B cell (primary cell): ENCODE measurements around the gene GBE1. TPM values are rescaled to one million over a fixed set of nuclear protein-coding genes. Genes with fewer than 3 reads are reported as not detected.

ENCODE experiments used
- ATAC-seq: fragments of 200-7000 bp; cut with Tn5 transposase; one replicate; pipeline ENCODE4 v1.10.0; 2021; ENCODE audit warnings: low read depth, mild to moderate bottlenecking, moderate number of reproducible peaks, moderate library complexity
- CTCF ChIA-PET: fragments of 350-600 bp; sonication (Branson Sonifier 250); formaldehyde crosslinking; loops from one replicate; lab custom pipeline; 2021; ENCODE audit warnings: antibody characterized with exemption, inconsistent platforms; lab: Charles Lee
- POLR2A ChIA-PET: fragments of 350-600 bp; sonication (Branson Sonifier 250); formaldehyde crosslinking; loops from one replicate; lab custom pipeline; 2021; ENCODE audit warnings: antibody characterized with exemption; lab: Charles Lee
- DNase-seq: peaks from one replicate; pipeline ENCODE4 v3.0.0; 2013
- H2AFZ ChIP-seq: 2 replicates; pipeline ENCODE4 v1.6.1; 2012; ENCODE audit warnings: mild to moderate bottlenecking, low read depth, low read length; ENCODE audit not compliant: insufficient read depth, poor library complexity, severe bottlenecking
- H3K27ac ChIP-seq, 2 donors: 1 replicate in 1 of 2; 2 replicates in 1 of 2; pipeline ENCODE4 v1.5.1; 2012 to 2013; ENCODE audit warnings: low read length in 2 of 2, mild to moderate bottlenecking in 2 of 2, moderate library complexity in 1 of 2
- H3K27me3 ChIP-seq, 4 experiments: fragments of 200-600 bp in 1 of 4; sonication (generic) in 1 of 4; replicated peaks in 1 of 4; 1 replicate in 2 of 4; 2 replicates in 2 of 4; pipeline versions ENCODE4 v1.6.1 to v1.7.0; 2013 to 2016; ENCODE audit warnings: low read length in 3 of 4, mild to moderate bottlenecking in 2 of 4, mixed read lengths in 1 of 4, moderate library complexity in 1 of 4; ENCODE audit not compliant: insufficient read depth in 4 of 4, control insufficient read depth in 3 of 4; ENCODE audit errors: control extremely low read depth in 1 of 4
- H3K36me3 ChIP-seq, 2 experiments: replicated peaks in 1 of 2; 1 replicate in 1 of 2; 2 replicates in 1 of 2; pipeline versions ENCODE4 v1.6.1 to v1.7.1; 2013; ENCODE audit warnings: low read length in 1 of 2; ENCODE audit not compliant: insufficient read depth in 2 of 2, control insufficient read depth in 1 of 2; ENCODE audit errors: control extremely low read depth in 1 of 2, extremely low read depth in 1 of 2
- H3K4me1 ChIP-seq, 2 donors: fragments of 200-600 bp in 1 of 2; sonication (generic) in 1 of 2; 1 replicate in 1 of 2; 2 replicates in 1 of 2; pipeline versions ENCODE4 v1.5.1 to v1.6.1; 2013 to 2017; ENCODE audit warnings: low read length in 2 of 2; ENCODE audit not compliant: control insufficient read depth in 2 of 2, insufficient read depth in 2 of 2
- H3K4me2 ChIP-seq: replicated peaks from 2 replicates; pipeline ENCODE3; 2012; ENCODE audit warnings: mild to moderate bottlenecking, low read depth, low read length; ENCODE audit not compliant: poor library complexity, severe bottlenecking
- H3K4me3 ChIP-seq, 5 experiments: fragments of 200-600 bp in 1 of 5; sonication (generic) in 1 of 5; 1 replicate in 3 of 5; 2 replicates in 2 of 5; pipeline versions ENCODE4 v1.5.1 to v1.7.0; 2011 to 2016; ENCODE audit warnings: low read length in 4 of 5, mild to moderate bottlenecking in 4 of 5, low read depth in 2 of 5, control low read depth in 1 of 5, moderate library complexity in 1 of 5; ENCODE audit not compliant: insufficient read depth in 1 of 5; ENCODE audit errors: control extremely low read depth in 1 of 5, extremely low read depth in 1 of 5
- H3K79me2 ChIP-seq: fragments of 200-600 bp; sonication (generic); one replicate; pipeline ENCODE4 v1.6.0; 2016; ENCODE audit warnings: low read length; ENCODE audit not compliant: control insufficient read depth, insufficient read depth
- H3K9ac ChIP-seq: fragments of 200-600 bp; sonication (generic); 2 replicates; pipeline ENCODE4 v1.6.1; 2017; ENCODE audit warnings: mild to moderate bottlenecking, low read length, moderate library complexity
- H3K9me3 ChIP-seq, 3 donors: one replicate each; pipeline versions ENCODE4 v1.6.1 to v1.7.1; 2013; ENCODE audit warnings: low read length in 2 of 3; ENCODE audit not compliant: control insufficient read depth in 2 of 3, insufficient read depth in 1 of 3; ENCODE audit errors: control extremely low read depth in 1 of 3
- H4K20me1 ChIP-seq: 2 replicates; pipeline ENCODE4 v1.6.0; 2012; ENCODE audit warnings: mild to moderate bottlenecking, low read length; ENCODE audit not compliant: insufficient read depth, control insufficient read depth, poor library complexity, severe bottlenecking
- H3K27ac Mint-ChIP-seq: one replicate; pipeline ENCODE4 v1.8.0; 2021; ENCODE audit warnings: mixed read lengths
- H3K27me3 Mint-ChIP-seq: one replicate; pipeline ENCODE4 v1.8.0; 2021; ENCODE audit warnings: mixed read lengths
- H3K4me1 Mint-ChIP-seq: one replicate; pipeline ENCODE4 v1.8.0; 2021; ENCODE audit warnings: mixed read lengths
- H3K4me3 Mint-ChIP-seq: one replicate; pipeline ENCODE4 v1.8.0; 2021; ENCODE audit warnings: mixed read lengths
- H3K9me3 Mint-ChIP-seq: one replicate; pipeline ENCODE4 v1.8.0; 2022; ENCODE audit warnings: mixed read lengths; ENCODE audit not compliant: insufficient read depth
- EZH2 ChIP-seq: IDR thresholded peaks from 2 replicates; pipeline ENCODE4 v1.6.1; 2012; ENCODE audit warnings: borderline replicate concordance, low read depth, mild to moderate bottlenecking, moderate library complexity, low read length; ENCODE audit not compliant: insufficient read depth, poor library complexity, severe bottlenecking
- WGBS: methylation state at CpG from one replicate; pipeline ENCODE4 v1.1.5; 2013; ENCODE audit warnings: missing lambda C conversion rate; ENCODE audit not compliant: insufficient coverage; 5-methylcytosine and 5-hydroxymethylcytosine counted together
- intact Hi-C: fragments of 100-400 bp; cut with micrococcal nuclease; formaldehyde crosslinking; loops from one replicate; pipeline ENCODE4 v1.10.0; 2022
- polyA plus RNA-seq: library from polyadenylated mRNA; depleted of rRNA; stranded (reverse); fragments of >200 nt; gene quantifications from 2 replicates; pipeline ENCODE4 v1.2.3, GENCODE V29; 2012
- total RNA-seq, 2 donors: library from RNA; stranded (reverse); fragments of 120-200 nt in 1 of 2; gene quantifications; 1 replicate in 1 of 2; 2 replicates in 1 of 2; pipeline versions ENCODE4 v1.2.3 to v1.2.4, GENCODE V29; 2013 to 2022
- TF ChIP-seq, protein P1 (sequence below): fragments of 200-600 bp; IDR thresholded peaks from one replicate; pipeline ENCODE4 v1.8.0; 2022; ENCODE audit warnings: antibody characterized with exemption, mild to moderate bottlenecking

The GBE1 gene
- total and polyA plus RNA-seq, 2 donors (not counting 1 experiment from before 2014, with no cell fraction given), result 3.4 to 20.8 TPM

- TF ChIP-seq, protein P1, sequence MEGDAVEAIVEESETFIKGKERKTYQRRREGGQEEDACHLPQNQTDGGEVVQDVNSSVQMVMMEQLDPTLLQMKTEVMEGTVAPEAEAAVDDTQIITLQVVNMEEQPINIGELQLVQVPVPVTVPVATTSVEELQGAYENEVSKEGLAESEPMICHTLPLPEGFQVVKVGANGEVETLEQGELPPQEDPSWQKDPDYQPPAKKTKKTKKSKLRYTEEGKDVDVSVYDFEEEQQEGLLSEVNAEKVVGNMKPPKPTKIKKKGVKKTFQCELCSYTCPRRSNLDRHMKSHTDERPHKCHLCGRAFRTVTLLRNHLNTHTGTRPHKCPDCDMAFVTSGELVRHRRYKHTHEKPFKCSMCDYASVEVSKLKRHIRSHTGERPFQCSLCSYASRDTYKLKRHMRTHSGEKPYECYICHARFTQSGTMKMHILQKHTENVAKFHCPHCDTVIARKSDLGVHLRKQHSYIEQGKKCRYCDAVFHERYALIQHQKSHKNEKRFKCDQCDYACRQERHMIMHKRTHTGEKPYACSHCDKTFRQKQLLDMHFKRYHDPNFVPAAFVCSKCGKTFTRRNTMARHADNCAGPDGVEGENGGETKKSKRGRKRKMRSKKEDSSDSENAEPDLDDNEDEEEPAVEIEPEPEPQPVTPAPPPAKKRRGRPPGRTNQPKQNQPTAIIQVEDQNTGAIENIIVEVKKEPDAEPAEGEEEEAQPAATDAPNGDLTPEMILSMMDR, result no peak
- no peak for TF ChIP-seq EZH2
- DNase-seq, result no peak
- no peaks in the 10 kb centered on the region for H3K27me3 Mint-ChIP-seq
- Histone ChIP-seq H3K4me1 (no peaks in the 10 kb centered on the region), H3K27ac (no peak overlapping the region), H3K4me3 (no peak overlapping the region), H3K27me3 (no peaks in the 10 kb centered on the region), H3K79me2 (no peaks in the 10 kb centered on the region), H4K20me1 (no peaks in the 10 kb centered on the region), H3K4me2 (no peak overlapping the region), H2AFZ (no peak overlapping the region), H3K9ac (no peak overlapping the region), H3K9me3 (no peaks in the 10 kb centered on the region), H3K36me3 (no peaks in the 10 kb centered on the region)
- H3K4me1 Mint-ChIP-seq, result peaks cover 4% of the 10 kb centered on the region
- no peak overlapping the region for H3K4me3 Mint-ChIP-seq
- no peaks in the 10 kb centered on the region for H3K9me3 Mint-ChIP-seq
- ChIA-PET POLR2A (no interaction called here), CTCF (no interaction called here)
- H3K27ac Mint-ChIP-seq, result no peak overlapping the region
- 48% methylated on average over 2 of the region's 3 CpGs for WGBS
- ATAC-seq, result no peak
- intact Hi-C loops, result no loop called here
Measured at GRCh38 chr3:81790117-81790516, 28.7 kb upstream of the GBE1 start.

DNA sequence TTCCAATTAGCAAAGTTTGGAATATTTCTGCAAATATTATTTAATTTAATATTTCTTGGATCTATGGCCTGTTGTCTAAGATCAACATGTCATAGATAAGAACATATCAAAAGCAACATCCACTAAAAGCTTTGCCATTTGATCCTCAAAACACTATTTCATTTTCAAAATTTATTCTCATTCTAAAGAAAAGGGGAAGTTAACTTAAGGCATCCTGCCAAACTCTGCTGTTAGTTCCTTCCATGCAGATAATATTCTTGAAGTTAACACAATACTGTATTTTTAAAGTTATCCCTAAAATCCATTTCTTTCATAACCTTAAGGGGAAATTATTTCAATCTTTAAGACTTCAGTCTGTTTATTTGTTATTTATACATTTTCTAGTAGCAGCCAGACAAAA lies 28.2 kb upstream of the GBE1 start:
- H3K36me3 ChIP-seq, result no peaks in the 10 kb centered on the region
- peaks cover 4% of the 10 kb centered on the region for H3K4me1 Mint-ChIP-seq
- H3K27ac Mint-ChIP-seq, result no peak overlapping the region
- intact Hi-C loops, result no loop called here
- H3K4me3 ChIP-seq, result no peak overlapping the region
- H3K9me3 ChIP-seq, result no peaks in the 10 kb centered on the region
- no peak overlapping the region for H3K9ac ChIP-seq
- no peaks in the 10 kb centered on the region for H3K79me2 ChIP-seq
- H2AFZ ChIP-seq, result no peak overlapping the region
- POLR2A ChIA-PET, result no interaction called here
- CTCF ChIA-PET, result no interaction called here
- H3K27me3 Mint-ChIP-seq, result no peaks in the 10 kb centered on the region
- H3K9me3 Mint-ChIP-seq, result no peaks in the 10 kb centered on the region
- H4K20me1 ChIP-seq, result no peaks in the 10 kb centered on the region
- DNase-seq (no peak), ATAC-seq (no peak)
- H3K27ac ChIP-seq, result no peak overlapping the region
- no peak for TF ChIP-seq EZH2
- TF ChIP-seq, protein P1, result no peak
- H3K4me3 Mint-ChIP-seq, result no peak overlapping the region
- no peaks in the 10 kb centered on the region for H3K4me1 ChIP-seq
- H3K4me2 ChIP-seq, result no peak overlapping the region
- no peaks in the 10 kb centered on the region for H3K27me3 ChIP-seq
